ENCODE data around the gene SOCS1.

SOCS1 gene

GRCh38 chr16:11283820-11284248, 27.8 kb upstream of the SOCS1 start:
- no peak for DNase-seq

GRCh38 chr16:11280616-11281522, 24.9 kb upstream of the SOCS1 start, which contains the start of gene PRM1:
Gene PRM1 (minus strand): TSS chr16:11281330. CDS start chr16:11281238, 92 bp downstream.
- no peak for DNase-seq

GRCh38 chr16:11278681-11279628, 23.0 kb upstream of the SOCS1 start:
- no peak for DNase-seq

- no peak for DNase-seq
Observed at GRCh38 chr16:11277607-11278337, 21.8 kb upstream of the SOCS1 start.

GRCh38 chr16:11276896-11277593, 21.0 kb upstream of the SOCS1 start:
- no peak for DNase-seq

- DNase-seq = no peak
Observed at GRCh38 chr16:11276143-11276895, 20.3 kb upstream of the SOCS1 start, which contains the start of gene PRM2. Gene PRM2 (minus strand): TSS chr16:11276480. CDS start chr16:11276370, 110 bp downstream.

- DNase-seq = no peak
Observed at GRCh38 chr16:11274964-11275363, 19.0 kb upstream of the SOCS1 start.

GRCh38 chr16:11273721-11274324, 17.8 kb upstream of the SOCS1 start:
- no peak for DNase-seq

GRCh38 chr16:11272921-11273720, 17.1 kb upstream of the SOCS1 start, which contains the start of gene PRM3:
Gene PRM3 (minus strand): TSS chr16:11273629. CDS start chr16:11273595, 34 bp downstream.
- no peak for DNase-seq

- no peak for DNase-seq
Observed at GRCh38 chr16:11272484-11272883, 16.5 kb upstream of the SOCS1 start.

GRCh38 chr16:11271610-11272009, 15.6 kb upstream of the SOCS1 start:
- no peak for DNase-seq

GRCh38 chr16:11270602-11271162, 14.7 kb upstream of the SOCS1 start:
- DNase-seq = no peak

GRCh38 chr16:11268921-11269375, 12.9 kb upstream of the SOCS1 start, which contains the start of gene TNP2:
Gene TNP2 (minus strand): TSS chr16:11269325. CDS start chr16:11269262, 63 bp downstream.
- DNase-seq = no peak

- no peak for DNase-seq
Observed at GRCh38 chr16:11265124-11265523, 9.1 kb upstream of the SOCS1 start.

- DNase-seq = no peak
Observed at GRCh38 chr16:11264155-11264832, 8.3 kb upstream of the SOCS1 start.

- DNase-seq = no peak
Observed at GRCh38 chr16:11263737-11264136, 7.7 kb upstream of the SOCS1 start.

GRCh38 chr16:11262915-11263314, 6.9 kb upstream of the SOCS1 start:
- DNase-seq = no peak

- no peak for DNase-seq
Observed at GRCh38 chr16:11260596-11260966, 4.6 kb upstream of the SOCS1 start.
